Esophagus squamous epithelium (tissue), 4 donors: ENCODE data around the gene GABRA5.

Experiments
- POLR2A ChIP-seq, 4 donors: fragments of 450-650 bp; IDR thresholded peaks; one replicate each; pipeline ENCODE4 v1.6.1; 2017; ENCODE audit warnings: antibody characterized with exemption in 4 of 4, mild to moderate bottlenecking in 4 of 4, moderate library complexity in 3 of 4
- TF ChIP-seq, protein P1 (sequence below), 6 experiments: fragments of 450-650 bp in 4 of 6; fragments of 200-600 bp in 2 of 6; sonication (generic) in 2 of 6; IDR thresholded peaks; one replicate each; pipeline ENCODE4 v1.5.1; 2016 to 2019; ENCODE audit warnings: antibody characterized with exemption in 6 of 6, mild to moderate bottlenecking in 4 of 6, moderate library complexity in 4 of 6

DNA sequence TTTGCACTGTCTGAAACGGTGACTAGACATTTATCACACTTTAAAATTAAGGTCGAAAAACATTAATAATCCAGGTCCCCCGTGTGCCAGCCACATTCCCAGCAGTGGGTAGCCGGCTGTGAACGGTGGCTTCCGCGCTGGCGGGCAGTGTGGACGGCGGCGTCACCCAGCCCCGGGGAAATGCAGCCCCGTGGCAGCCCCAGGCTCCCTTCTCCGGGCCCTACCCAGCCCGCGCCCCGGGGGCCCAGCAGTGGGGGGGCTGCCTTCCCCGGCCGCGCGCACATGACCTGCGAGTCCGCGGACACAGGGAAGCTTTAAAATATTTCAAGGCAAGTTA is 25.3 kb downstream of the GABRA5 start:
- TF ChIP-seq, protein P1, sequence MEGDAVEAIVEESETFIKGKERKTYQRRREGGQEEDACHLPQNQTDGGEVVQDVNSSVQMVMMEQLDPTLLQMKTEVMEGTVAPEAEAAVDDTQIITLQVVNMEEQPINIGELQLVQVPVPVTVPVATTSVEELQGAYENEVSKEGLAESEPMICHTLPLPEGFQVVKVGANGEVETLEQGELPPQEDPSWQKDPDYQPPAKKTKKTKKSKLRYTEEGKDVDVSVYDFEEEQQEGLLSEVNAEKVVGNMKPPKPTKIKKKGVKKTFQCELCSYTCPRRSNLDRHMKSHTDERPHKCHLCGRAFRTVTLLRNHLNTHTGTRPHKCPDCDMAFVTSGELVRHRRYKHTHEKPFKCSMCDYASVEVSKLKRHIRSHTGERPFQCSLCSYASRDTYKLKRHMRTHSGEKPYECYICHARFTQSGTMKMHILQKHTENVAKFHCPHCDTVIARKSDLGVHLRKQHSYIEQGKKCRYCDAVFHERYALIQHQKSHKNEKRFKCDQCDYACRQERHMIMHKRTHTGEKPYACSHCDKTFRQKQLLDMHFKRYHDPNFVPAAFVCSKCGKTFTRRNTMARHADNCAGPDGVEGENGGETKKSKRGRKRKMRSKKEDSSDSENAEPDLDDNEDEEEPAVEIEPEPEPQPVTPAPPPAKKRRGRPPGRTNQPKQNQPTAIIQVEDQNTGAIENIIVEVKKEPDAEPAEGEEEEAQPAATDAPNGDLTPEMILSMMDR (IDR thresholded peaks at IDR 0.05): no peak
- no peak for TF ChIP-seq POLR2A (IDR thresholded peaks at IDR 0.05)
